Fibroblast of pulmonary artery (primary cell): ENCODE measurements around the gene IGFBP4.

Experiments
- DNase-seq: peaks from one replicate; pipeline ENCODE4 v3.0.0-alpha.2; 2010; ENCODE audit warnings: low read depth
- H3K4me3 ChIP-seq: replicated peaks from 2 replicates; pipeline ENCODE4 v1.5.1; 2011; ENCODE audit warnings: low read depth, mild to moderate bottlenecking, control low read depth, low read length, moderate library complexity
- TF ChIP-seq, protein P1 (sequence below): IDR thresholded peaks from 2 replicates; pipeline ENCODE4 v1.5.1; 2011; ENCODE audit warnings: mild to moderate bottlenecking, control low read depth, low read length, inconsistent platforms; ENCODE audit errors: missing control alignments

IGFBP4 gene

DNA sequence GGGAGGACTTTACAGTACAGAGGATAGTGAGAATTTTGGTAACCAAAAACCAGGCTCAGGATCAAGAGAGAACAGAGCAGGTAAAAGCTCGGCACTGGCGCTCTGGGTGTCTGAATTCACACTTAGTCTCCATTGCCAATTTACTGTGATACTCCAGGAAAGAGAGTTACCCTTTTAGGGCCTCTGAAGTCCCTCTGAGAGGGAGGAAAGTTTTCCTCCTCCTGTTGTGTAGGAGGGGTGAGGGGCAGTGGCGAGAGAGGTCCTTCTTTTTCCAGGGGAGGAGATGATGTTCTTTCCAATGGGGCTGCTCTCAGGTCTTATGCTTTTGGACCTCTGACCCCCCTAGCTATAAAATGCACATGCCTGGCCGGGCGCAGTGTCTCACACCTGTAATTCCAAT is 63.5 kb downstream of the IGFBP4 start:
- TF ChIP-seq, protein P1, sequence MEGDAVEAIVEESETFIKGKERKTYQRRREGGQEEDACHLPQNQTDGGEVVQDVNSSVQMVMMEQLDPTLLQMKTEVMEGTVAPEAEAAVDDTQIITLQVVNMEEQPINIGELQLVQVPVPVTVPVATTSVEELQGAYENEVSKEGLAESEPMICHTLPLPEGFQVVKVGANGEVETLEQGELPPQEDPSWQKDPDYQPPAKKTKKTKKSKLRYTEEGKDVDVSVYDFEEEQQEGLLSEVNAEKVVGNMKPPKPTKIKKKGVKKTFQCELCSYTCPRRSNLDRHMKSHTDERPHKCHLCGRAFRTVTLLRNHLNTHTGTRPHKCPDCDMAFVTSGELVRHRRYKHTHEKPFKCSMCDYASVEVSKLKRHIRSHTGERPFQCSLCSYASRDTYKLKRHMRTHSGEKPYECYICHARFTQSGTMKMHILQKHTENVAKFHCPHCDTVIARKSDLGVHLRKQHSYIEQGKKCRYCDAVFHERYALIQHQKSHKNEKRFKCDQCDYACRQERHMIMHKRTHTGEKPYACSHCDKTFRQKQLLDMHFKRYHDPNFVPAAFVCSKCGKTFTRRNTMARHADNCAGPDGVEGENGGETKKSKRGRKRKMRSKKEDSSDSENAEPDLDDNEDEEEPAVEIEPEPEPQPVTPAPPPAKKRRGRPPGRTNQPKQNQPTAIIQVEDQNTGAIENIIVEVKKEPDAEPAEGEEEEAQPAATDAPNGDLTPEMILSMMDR: no peak
- no peak overlapping the region for H3K4me3 ChIP-seq
- DNase-seq: no peak
